ENCODE measurements around the gene SCFD2.

The SCFD2 gene

DNA sequence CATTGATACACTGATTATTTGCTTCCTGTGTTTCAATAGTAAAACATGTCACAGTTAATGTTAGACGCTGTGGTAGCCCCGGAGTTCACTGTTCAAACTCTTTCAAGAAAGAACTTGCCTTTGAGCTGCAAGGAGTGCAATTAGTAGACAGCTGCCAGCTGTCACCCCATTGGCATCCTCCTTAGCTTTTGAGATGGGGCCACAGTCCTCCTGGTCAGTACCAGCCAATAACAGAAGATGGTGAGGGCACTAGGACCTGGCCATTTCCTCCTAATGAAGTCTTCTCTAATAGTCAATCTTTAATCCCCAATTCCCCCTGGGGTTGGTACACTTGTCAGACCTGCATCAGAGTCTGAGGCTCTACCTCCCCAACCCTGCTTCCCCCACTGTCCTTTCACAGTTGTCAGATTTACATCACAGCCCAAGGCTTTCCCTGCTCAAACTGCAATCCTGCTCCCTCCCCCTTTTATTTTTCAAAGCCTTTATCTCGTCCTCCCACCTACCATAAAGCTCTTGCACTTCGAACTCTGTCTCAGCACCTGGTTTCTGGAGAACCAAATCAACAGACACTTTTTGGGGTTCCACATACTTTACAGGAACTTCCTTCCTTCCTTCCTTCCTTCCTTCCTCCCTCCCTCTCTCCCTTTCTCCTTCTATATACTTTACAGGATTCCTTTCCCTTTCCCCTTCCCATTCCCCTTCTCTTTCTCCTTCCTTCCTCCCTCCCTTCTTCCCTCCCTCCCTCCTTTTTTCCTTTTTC lies 321.8 kb downstream of the SCFD2 start:
- H3K9me3 Mint-ChIP-seq = no peaks in the 10 kb centered on the region
- H3K27me3 Mint-ChIP-seq (ENCODE audit: low read depth) = no peaks in the 10 kb centered on the region
- TF ChIP-seq, protein P1, sequence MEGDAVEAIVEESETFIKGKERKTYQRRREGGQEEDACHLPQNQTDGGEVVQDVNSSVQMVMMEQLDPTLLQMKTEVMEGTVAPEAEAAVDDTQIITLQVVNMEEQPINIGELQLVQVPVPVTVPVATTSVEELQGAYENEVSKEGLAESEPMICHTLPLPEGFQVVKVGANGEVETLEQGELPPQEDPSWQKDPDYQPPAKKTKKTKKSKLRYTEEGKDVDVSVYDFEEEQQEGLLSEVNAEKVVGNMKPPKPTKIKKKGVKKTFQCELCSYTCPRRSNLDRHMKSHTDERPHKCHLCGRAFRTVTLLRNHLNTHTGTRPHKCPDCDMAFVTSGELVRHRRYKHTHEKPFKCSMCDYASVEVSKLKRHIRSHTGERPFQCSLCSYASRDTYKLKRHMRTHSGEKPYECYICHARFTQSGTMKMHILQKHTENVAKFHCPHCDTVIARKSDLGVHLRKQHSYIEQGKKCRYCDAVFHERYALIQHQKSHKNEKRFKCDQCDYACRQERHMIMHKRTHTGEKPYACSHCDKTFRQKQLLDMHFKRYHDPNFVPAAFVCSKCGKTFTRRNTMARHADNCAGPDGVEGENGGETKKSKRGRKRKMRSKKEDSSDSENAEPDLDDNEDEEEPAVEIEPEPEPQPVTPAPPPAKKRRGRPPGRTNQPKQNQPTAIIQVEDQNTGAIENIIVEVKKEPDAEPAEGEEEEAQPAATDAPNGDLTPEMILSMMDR (IDR thresholded peaks at IDR 0.05; ENCODE audit: unreplicated experiment in 3 of 3) = no peak
- no peak overlapping the region for H3K4me3 Mint-ChIP-seq
- H3K36me3 Mint-ChIP-seq (ENCODE audit: low read depth) = no peaks in the 10 kb centered on the region
- peak overlapping the region; percentile 36 to 85 (median 56) for H3K27ac Mint-ChIP-seq
- H3K4me1 Mint-ChIP-seq = peaks cover 36% of the 10 kb centered on the region

GRCh38 chr4:53043055-53043454 lies 322.8 kb downstream of the SCFD2 start:
- no peaks in the 10 kb centered on the region for H3K36me3 Mint-ChIP-seq (ENCODE audit: low read depth)
- no peaks in the 10 kb centered on the region for H3K9me3 Mint-ChIP-seq
- no peaks in the 10 kb centered on the region for H3K27me3 Mint-ChIP-seq (ENCODE audit: low read depth)
- H3K27ac Mint-ChIP-seq = peak overlapping the region in 1 of 3 experiments; percentile 29
- no peak overlapping the region for H3K4me3 Mint-ChIP-seq
- H3K4me1 Mint-ChIP-seq = peaks cover 37% of the 10 kb centered on the region
- TF ChIP-seq, protein P1 (IDR thresholded peaks at IDR 0.05; ENCODE audit: unreplicated experiment in 3 of 3) = no peak

GRCh38 chr4:53040851-53041250 lies 325.0 kb downstream of the SCFD2 start:
- H3K4me1 Mint-ChIP-seq = peaks cover 37% of the 10 kb centered on the region
- no peak overlapping the region for H3K4me3 Mint-ChIP-seq
- TF ChIP-seq, protein P1 (IDR thresholded peaks at IDR 0.05; ENCODE audit: unreplicated experiment in 3 of 3) = no peak
- peaks cover 3% of the 10 kb centered on the region for H3K9me3 Mint-ChIP-seq
- peak overlapping the region; percentile 20 to 66 (median 46) for H3K27ac Mint-ChIP-seq
- no peaks in the 10 kb centered on the region for H3K27me3 Mint-ChIP-seq (ENCODE audit: low read depth)
- no peaks in the 10 kb centered on the region for H3K36me3 Mint-ChIP-seq (ENCODE audit: low read depth)

DNA sequence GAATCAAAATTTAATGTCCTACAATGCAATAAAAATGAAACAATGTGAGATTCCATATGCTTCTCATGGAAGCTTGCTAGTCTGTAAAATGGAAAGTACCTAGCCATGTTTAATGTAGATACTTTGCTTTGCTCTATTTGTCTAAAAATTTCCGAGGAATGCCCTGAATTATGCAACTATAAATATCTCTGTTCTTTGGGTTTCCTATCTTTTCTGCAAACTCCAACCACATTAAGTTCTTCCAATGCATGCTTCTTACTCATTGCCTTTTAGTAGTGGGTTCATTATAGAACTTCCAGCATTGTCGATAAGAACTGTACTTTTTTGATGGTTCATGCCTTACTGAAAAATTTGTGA lies 325.4 kb downstream of the SCFD2 start:
- Mint-ChIP-seq H3K27me3 (ENCODE audit: low read depth) (no peaks in the 10 kb centered on the region), H3K4me3 (no peak overlapping the region), H3K36me3 (ENCODE audit: low read depth) (peaks cover 3% of the 10 kb centered on the region), H3K4me1 (peaks cover 37% of the 10 kb centered on the region), H3K9me3 (peaks cover 5% of the 10 kb centered on the region), H3K27ac (peak overlapping the region; percentile 20 to 49 (median 46))
- TF ChIP-seq, protein P1 (IDR thresholded peaks at IDR 0.05; ENCODE audit: unreplicated experiment in 3 of 3) = no peak

DNA sequence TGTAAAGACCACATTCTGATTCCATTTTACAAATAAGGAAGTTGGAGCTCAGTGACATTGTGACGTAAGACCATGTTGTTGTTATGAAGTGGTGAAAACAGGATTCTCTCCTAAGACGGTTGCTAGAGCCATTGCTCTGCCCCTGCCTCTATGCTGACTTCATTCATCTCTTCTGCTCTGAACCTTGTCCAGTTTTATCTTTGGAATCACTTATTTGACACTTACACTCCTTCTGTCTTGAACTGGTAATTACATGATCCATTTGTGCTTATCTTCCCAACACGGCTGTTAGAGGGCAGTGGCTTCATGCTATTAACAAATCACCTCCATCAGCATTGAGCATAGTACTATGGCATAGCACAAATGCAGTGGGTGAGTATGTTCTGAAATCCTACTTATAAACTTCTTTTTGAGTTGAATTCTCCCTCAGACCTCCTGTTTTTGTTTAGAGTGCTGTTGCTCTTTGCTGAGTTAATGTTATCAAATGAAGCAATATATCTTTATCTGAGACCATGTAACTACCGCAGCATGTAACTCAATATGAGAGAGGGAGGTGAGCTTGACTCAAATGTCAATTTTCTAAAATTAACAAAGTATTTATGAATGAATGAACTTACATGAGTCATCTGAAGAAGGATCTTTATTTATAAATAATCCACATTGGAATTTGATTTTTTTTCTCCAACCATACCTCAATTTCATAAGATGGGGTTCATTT lies 326.0 kb downstream of the SCFD2 start:
- H3K9me3 Mint-ChIP-seq = peaks cover 9% of the 10 kb centered on the region
- no peak overlapping the region for H3K27ac Mint-ChIP-seq
- peaks cover 37% of the 10 kb centered on the region for H3K4me1 Mint-ChIP-seq
- H3K4me3 Mint-ChIP-seq = no peak overlapping the region
- H3K27me3 Mint-ChIP-seq (ENCODE audit: low read depth) = no peaks in the 10 kb centered on the region
- H3K36me3 Mint-ChIP-seq (ENCODE audit: low read depth) = peaks cover 6% of the 10 kb centered on the region
- TF ChIP-seq, protein P1 (IDR thresholded peaks at IDR 0.05; ENCODE audit: unreplicated experiment in 3 of 3) = no peak

Measured in nephron (organoid).